Measurements from ENCODE around the gene KCNJ5. TPM values are rescaled to one million over a fixed set of nuclear protein-coding genes. Genes with fewer than 3 reads are reported as not detected.

The KCNJ5 gene
- total and polyA plus RNA-seq, 2 of the 4 experiments (the other 2 are of a cell fraction), result 0.07 to 0.18 TPM

GRCh38 chr11:128894685-128895084 lies 3.5 kb downstream of the KCNJ5 start:
- Histone ChIP-seq H2BK15ac (ENCODE audit: low read depth, low read length) (no peak overlapping the region), H3K18ac (ENCODE audit: low read depth, low read length) (no peak overlapping the region), H2AFZ (replicated peaks; ENCODE audit: low read length, poor library complexity) (no peak overlapping the region), H3K9me3 (ENCODE audit: control insufficient read depth, insufficient read depth, low read length) (no peaks in the 10 kb centered on the region), H2BK5ac (ENCODE audit: low read depth, low read length, poor library complexity, severe bottlenecking) (no peak overlapping the region), H3K23ac (ENCODE audit: low read depth, low read length) (no peak overlapping the region), H3K36me3 (ENCODE audit: control insufficient read depth, insufficient read depth, low read length) (no peaks in the 10 kb centered on the region), H3K9me1 (ENCODE audit: insufficient read depth, low read length) (no peaks in the 10 kb centered on the region), H4K5ac (ENCODE audit: low read depth, low read length) (no peak overlapping the region), H2AK5ac (ENCODE audit: low read depth, low read length) (no peak overlapping the region), H2BK120ac (ENCODE audit: low read depth, low read length) (no peak overlapping the region), H3K79me1 (ENCODE audit: low read depth in 1 of 2, low read length in 2 of 2) (no peaks in the 10 kb centered on the region), H4K91ac (ENCODE audit: insufficient read depth, low read depth, low read length) (no peak overlapping the region), H3K4me2 (ENCODE audit: low read depth, low read length) (no peak overlapping the region), H2BK20ac (ENCODE audit: low read depth, low read length) (no peak overlapping the region), H3K27ac (ENCODE audit: insufficient read depth, low read length) (no peak overlapping the region), H2AK9ac (replicated peaks; ENCODE audit: low read depth, low read length, poor library complexity) (no peak overlapping the region), H3K14ac (replicated peaks; ENCODE audit: low read depth, low read length) (no peak overlapping the region), H3K27me3 (ENCODE audit: control insufficient read depth, insufficient read depth, low read length) (peaks cover 28% of the 10 kb centered on the region), H3K9ac (ENCODE audit: low read depth, low read length) (no peak overlapping the region), H4K20me1 (ENCODE audit: insufficient read depth, low read length) (no peaks in the 10 kb centered on the region), H3K4me3 (ENCODE audit: insufficient read depth, low read depth, low read length) (no peak overlapping the region), H3K4me1 (ENCODE audit: control insufficient read depth, insufficient read depth, low read length) (0 out of 2 replicates have a peak, but pooled peaks cover 1% of the 10 kb centered on the region), H3K4ac (ENCODE audit: low read depth, low read length) (no peak overlapping the region), H4K8ac (ENCODE audit: low read depth in 2 of 2, low read length in 2 of 2) (no peak overlapping the region), H3K56ac (ENCODE audit: extremely low read depth, insufficient read depth, low read length) (no peak overlapping the region)
- in situ Hi-C loops (cut with MboI; ENCODE audit: low sequenced_read_pairs) (no loop called here), intact Hi-C loops (cut with micrococcal nuclease) (no loop called here), dilution Hi-C loops (cut with HindIII; ENCODE audit: low sequenced_read_pairs, unreplicated experiment) (no loop called here)
- no CpG with 5 or more reads among the region's 6 CpGs for WGBS, 2 experiments (ENCODE audit: extremely low coverage in 2 of 2, insufficient read length in 1 of 2)
- ChIA-PET POLR2A (ENCODE audit: unreplicated experiment) (no interaction called here), CTCF (no interaction called here)
- TF ChIP-seq CTCF (conservative IDR thresholded peaks at IDR 0.05; ENCODE audit: low read depth, low read length) (no peak), NFE2L2 (IDR thresholded peaks at IDR 0.05; ENCODE audit: low read depth, low read length) (no peak), FOS (IDR thresholded peaks at IDR 0.05; ENCODE audit: low read depth, low read length) (no peak), BHLHE40 (IDR thresholded peaks at IDR 0.05; ENCODE audit: low read depth, low read length) (no peak), CHD1 (IDR thresholded peaks at IDR 0.05; ENCODE audit: low read depth, low read length) (no peak), MAFK (IDR thresholded peaks at IDR 0.05; ENCODE audit: low read depth, low read length) (no peak), USF2 (IDR thresholded peaks at IDR 0.05; ENCODE audit: low read depth, low read length) (no peak), RFX5 (IDR thresholded peaks at IDR 0.05; ENCODE audit: low read depth, low read length) (no peak), MAZ (IDR thresholded peaks at IDR 0.05; ENCODE audit: borderline replicate concordance, low read depth, low read length) (no peak), POLR2A (IDR thresholded peaks at IDR 0.05; ENCODE audit: low read depth, low read length) (no peak), MXI1 (IDR thresholded peaks at IDR 0.05; ENCODE audit: borderline replicate concordance, low read depth, low read length) (no peak), CEBPB (IDR thresholded peaks at IDR 0.05; ENCODE audit: low read depth, low read length) (no peak), SMC3 (IDR thresholded peaks at IDR 0.05; ENCODE audit: low read depth, low read length) (no peak), RAD21 (IDR thresholded peaks at IDR 0.05; ENCODE audit: low read length) (no peak), RCOR1 (IDR thresholded peaks at IDR 0.05; ENCODE audit: insufficient replicate concordance, low read length) (no peak), ELK1 (IDR thresholded peaks at IDR 0.05; ENCODE audit: borderline replicate concordance, low read depth, low read length) (no peak)
- ATAC-seq (ENCODE audit: low read depth) (no peak), DNase-seq (no peak)
- no TSS peak for BruUV-seq (replicated peaks)
